H1 (cell line): ENCODE results near the gene TBC1D19. TPM values are rescaled to one million over a fixed set of nuclear protein-coding genes. Genes with fewer than 3 reads are reported as not detected.

Source experiments
- polyA plus RNA-seq, 7 experiments: library from polyadenylated mRNA; depleted of rRNA in 3 of 7; stranded (reverse) in 5 of 7; unstranded in 2 of 7; fragments of >200 nt in 5 of 7; fragments of 200-250 nt in 2 of 7; gene quantifications; 1 replicate in 5 of 7; 2 replicates in 1 of 7; 4 replicates in 1 of 7; pipeline versions ENCODE4 v1.2.1 to v1.2.3, GENCODE V29; 2011 to 2013; ENCODE audit warnings: missing spikeins in 2 of 7, mixed read lengths in 2 of 7
- total RNA-seq: library from RNA; stranded (reverse); fragmentation: NEBNext Ultra II Directional; extraction: Animal tissue kit (Norgen Biotek cat#: 25700); gene quantifications from 2 replicates; pipeline ENCODE4 v1.2.1, GENCODE V29; 2021
- TF ChIP-seq, protein P1 (sequence below): IDR thresholded peaks from 2 replicates; pipeline ENCODE4 v1.6.1; 2012; ENCODE audit warnings: inconsistent platforms

Gene TBC1D19
- total and polyA plus RNA-seq, 2 of the 8 experiments (the other 6 are each of a cell fraction or from before 2014, with no cell fraction given), result 1.9 to 3.5 TPM

DNA sequence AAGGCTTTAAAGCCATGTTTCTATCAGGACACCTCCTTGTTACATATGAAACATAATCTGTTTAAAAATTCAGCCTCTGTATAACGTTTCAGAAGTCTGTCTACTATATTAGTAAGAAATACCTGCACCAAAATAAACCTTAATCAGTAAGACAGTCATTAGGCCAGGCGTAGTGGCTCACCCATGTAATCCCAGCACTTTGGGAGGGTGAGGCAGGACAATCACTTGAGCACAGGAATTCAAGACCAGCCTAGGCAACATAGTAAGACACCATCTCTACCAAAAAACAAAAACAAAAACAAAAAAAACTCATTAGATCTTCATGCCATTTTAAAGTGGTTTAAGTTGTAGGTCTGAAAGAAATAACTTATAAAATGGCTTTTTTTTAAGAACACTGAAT lies 169.3 kb downstream of the TBC1D19 start (continued):
- TF ChIP-seq, protein P1, sequence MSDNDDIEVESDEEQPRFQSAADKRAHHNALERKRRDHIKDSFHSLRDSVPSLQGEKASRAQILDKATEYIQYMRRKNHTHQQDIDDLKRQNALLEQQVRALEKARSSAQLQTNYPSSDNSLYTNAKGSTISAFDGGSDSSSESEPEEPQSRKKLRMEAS, result no peak
